Limb (tissue), 2 donors: ENCODE data around the gene GPC5.
A peak's percentile ranks its signal among the peaks of the same experiment; 100 is the strongest.

ENCODE experiments used
- DNase-seq, 2 donors: peaks; one replicate each; pipeline ENCODE4 v3.0.0-alpha.2; 2016; ENCODE audit errors: extremely low spot score in 2 of 2

The GPC5 gene

DNA sequence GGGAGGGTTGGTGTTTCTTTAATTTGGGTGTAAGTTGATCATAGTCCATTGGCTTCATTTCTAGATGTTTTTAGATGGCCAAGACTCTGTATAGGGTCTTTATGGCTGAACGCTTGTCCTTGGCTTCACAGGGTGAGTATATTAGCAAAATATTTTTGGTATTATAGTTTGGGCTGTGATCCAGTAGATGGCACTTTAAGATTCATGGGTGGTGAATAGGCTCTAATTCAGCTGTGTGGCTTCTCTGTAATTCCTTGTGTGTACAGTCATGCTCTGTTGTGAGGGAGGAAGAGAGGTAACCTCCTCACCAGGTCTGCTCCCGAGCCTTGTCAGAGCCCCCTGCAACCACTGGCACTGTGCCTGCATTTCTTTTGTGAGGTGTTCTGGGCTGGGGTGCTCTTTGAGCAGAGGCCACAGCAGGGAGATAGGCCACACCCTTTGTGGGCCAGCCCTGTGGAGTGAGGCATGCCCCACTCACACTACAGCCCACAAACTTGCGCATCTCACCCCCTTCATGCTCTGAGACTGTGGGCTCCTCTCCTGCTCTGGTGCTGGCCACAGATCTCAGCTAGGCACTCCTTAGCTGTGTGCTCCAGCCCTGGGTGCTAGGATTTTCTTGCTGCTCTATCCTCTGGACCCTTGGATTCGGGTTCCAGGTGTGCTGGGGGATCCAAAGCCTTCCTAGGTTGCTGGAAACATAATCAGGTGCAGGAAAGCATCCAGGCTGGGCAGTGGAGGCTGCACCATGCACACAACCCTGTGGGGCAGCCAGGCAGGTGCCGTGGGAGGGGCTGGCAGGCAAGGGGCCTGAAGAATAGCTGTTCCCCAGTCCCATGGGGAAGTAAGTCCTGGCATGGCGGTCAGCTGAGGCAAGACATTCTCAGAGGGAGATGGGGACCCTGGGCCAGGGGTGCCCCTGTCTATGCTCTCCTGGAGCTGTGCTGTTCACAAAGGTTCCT lies 193.9 kb downstream of the GPC5 start:
- no peak for DNase-seq

DNA sequence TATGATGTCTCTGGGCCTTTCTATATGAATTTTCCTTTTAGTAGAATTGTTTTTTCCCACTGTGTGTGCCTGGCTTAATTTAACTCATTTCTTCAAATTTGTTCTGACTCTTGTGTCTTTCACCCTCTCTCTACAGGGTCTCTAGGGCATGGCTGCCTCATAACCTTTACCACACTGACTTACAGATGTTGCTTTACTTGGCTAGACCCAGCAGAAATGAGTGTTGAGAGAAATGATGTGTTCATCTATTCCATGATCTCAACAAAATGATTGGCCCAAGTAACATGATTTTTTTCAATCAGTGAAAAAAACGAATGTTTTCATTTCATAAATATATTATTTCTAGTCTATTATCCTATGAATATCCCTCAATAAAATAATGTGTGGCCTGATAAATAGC lies 195.0 kb downstream of the GPC5 start:
- DNase-seq: no peak

DNA sequence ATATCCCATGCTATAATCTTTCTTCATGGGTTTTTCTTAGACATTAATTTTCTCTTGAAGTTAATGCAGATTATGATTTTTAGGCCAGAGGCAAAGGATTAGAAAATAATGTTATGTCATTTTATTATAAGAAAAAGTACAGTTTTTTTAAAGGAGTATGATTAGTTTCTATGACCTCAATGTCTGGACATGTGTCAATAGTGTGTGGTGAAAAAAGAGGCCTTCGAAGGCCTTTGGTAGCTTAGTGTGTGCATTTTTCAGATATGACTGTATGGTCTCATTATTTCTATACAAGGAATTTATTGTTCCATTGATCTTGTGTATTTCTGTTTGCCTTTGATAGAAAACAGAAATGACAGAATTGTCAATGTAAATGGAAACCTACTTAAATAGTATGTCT lies 195.6 kb downstream of the GPC5 start:
- no peak for DNase-seq

GRCh38 chr13:91595677-91596076 lies 197.3 kb downstream of the GPC5 start:
- no peak for DNase-seq

GRCh38 chr13:91596842-91597241 lies 198.4 kb downstream of the GPC5 start:
- no peak for DNase-seq

- no peak for DNase-seq
Measured at GRCh38 chr13:91598655-91599054, 200.2 kb downstream of the GPC5 start.

- no peak for DNase-seq
Measured at GRCh38 chr13:91601273-91601672, 202.9 kb downstream of the GPC5 start.

DNA sequence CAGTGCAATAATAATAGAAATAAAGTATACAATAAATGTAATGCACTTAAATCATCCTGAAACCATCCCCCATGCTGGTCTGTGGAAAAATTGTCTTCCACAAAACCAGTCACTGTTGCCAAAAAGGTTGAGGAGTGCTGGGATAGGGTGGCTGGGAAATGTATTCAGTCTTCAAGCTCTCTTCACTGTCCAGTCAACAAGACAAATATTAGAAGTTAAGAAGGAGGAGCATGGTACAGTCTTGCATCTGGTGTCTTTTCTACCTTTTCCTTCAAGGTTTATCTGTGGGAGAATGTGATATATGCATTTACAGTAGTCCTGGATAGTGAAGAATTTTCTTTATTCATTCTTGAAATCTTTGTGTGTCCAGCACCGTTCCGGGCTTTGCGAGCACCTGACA lies 203.4 kb downstream of the GPC5 start:
- DNase-seq: no peak

DNA sequence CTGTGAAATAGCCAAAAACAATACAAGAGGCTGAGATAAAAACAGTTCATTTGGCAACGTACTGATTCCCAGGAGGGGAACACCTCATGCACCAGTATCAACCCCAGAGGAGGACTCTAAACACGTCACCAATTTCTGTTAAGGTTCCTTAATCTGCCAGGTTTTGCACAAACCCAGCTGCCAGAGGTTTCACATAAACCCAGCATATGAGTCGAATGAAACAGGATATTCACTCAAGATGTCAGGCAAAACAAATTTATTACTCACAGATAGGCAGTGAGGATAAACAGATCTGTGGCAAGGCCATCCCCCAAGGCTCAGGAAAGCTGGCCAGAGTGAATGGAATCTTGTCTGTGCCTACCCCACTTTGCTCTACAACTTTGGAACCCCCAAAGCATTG lies 210.9 kb downstream of the GPC5 start:
- DNase-seq: no peak

- DNase-seq: no peak
Measured at GRCh38 chr13:91618315-91618714, 219.9 kb downstream of the GPC5 start.

DNA sequence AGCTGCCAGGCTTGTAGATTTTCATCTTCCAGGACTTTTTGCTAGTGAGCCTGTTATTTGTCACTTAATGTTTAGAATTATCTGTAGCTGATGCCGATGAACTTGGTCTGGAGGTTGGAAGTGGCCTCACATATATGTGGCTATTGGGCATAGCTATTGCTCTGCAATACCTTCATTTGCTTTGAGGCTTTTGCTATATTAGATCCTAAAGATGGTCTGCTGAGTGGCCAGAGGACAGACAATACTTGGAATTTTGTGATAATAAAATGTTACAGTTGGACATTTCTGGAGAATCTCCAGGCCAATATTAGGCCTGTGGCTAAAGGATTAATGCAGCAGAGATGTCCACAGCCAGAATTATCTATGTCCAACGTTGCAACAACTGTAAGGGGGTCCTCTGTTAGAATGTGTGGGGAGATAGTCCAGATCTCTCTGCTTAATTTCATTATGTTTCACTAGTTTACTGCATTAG lies 222.3 kb downstream of the GPC5 start:
- no peak for DNase-seq

DNA sequence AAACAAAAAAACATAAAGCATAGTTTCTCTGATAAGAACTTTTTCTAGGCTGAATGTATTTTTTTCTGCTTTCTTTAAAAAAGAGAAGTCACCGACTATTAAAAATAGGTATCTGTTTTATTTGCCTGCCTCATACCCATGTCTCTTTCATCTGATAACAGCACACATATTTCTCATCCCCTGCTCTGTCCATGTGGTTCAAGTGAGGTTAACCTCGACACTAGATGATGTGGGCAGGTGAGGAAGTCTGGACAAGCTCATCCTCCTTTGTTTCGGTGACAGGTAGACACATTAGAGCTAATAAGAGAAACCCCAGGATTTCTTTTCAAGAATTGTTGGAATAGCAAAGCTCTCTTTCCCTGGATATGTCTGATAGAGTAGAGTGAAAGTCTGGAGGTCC lies 222.7 kb downstream of the GPC5 start:
- no peak for DNase-seq

- no peak for DNase-seq
Measured at GRCh38 chr13:91621963-91622362, 223.5 kb downstream of the GPC5 start.

DNA sequence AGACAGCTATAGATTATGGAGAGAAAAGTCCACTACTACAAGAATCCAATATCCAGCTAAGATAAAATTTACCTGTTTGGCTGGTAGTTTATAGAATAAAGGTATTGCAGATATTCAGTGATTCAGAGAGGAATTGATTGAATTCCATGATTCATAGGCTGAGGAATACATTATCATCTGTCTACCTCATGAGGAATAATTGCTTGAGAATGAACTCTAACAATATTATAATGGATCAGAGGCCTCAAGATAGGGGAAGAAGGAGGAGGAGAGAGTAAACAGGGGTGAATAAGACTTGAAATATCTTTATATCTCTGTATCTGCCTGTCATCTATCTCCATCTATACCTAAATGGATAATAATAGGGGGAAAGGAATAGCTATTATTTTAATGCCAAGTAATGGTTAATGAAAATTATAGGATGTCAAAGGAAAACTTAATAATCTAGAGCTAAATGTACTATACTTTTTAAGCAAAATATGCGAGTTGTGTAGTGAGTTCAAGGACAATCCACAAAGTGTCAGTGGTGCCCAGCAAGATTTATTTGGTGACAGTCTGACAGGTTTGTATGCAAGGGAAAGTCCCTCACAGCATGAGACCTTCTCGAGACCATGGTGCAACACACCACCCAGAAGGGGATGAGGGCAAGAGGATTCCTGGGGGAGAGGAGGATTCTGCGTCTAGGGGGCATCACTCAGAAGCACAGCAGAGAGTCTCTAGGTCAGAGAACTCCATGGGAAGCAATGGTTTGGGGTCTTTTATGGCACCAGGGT lies 224.5 kb downstream of the GPC5 start:
- DNase-seq: no peak

GRCh38 chr13:91627952-91628739 lies 229.7 kb downstream of the GPC5 start:
- no peak for DNase-seq

- DNase-seq: no peak
Measured at GRCh38 chr13:91630946-91631345, 232.5 kb downstream of the GPC5 start.

DNA sequence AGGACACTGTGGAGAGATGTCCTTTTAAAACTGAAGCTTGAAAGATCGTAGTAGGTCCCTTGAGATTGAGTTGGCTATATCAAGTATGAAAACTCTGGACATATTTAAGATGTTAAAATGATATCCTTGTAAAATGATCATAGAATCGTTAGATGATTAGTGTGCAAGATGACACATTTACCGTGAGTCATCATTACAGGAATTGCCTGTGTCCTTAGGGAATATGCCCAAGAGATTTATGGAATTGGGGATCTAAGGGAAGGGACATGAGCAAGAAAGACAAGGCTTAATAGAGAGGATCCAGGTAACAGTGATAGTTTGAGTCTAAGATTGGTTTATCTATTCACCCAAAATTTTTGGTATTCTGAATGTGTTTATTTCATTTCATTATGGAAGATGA lies 233.7 kb downstream of the GPC5 start:
- DNase-seq: no peak

- DNase-seq: no peak
Measured at GRCh38 chr13:91639330-91639729, 240.9 kb downstream of the GPC5 start.

- DNase-seq: no peak
Measured at GRCh38 chr13:91643394-91643793, 245.0 kb downstream of the GPC5 start.

DNA sequence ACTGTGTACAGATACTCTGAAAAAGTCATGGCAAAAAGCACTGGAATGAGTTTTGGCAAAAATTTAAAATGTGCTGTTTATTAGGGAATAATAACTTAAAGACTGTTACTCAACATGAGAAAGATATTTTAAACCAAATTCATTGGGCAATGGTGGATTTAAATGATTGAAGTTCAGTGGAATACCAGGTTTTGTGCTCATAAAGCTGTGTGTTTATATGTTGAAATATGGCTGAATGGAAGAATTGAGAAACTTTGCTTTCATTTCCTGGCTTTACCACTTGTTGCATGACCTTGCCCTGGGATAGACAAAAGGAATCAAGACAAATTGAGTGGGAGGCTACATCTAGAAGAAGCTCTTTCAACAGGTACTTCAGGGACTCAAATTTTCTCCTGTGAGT lies 246.4 kb downstream of the GPC5 start:
- no peak for DNase-seq

DNA sequence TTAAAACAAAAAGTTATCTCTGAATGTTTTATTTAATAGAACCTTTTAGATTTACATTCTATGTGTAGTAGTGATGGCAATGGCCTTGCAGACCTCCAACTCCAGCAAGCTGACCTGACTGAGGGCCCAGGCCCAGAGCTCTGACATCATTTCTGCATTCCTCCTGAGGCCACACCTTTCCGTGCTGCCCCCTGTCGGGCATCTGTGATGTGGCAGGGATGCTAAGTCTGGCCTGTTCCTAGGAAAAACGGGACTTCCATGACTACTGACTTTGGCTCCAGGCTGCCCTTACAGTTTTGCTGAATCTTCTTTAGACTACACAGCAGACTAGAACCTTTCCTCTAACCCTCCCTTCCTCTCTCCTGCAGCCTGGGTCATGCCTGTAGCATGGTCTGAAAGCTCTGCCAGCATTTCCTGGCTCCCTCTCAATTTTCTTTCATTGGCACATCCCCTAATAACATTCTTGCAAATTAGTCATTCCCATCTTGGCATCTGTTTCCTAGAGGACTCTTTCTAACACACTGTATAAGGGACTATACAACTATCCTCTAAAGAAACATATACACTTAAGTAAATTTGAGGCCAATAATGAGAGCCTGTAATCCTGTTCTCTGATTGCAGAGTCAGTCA lies 249.1 kb downstream of the GPC5 start:
- peak in 1 of 2 donors; percentile 40 for DNase-seq
